GM18909 (cell line): ENCODE measurements around the gene MARK3.

Experiments used
- ATAC-seq: cut with Tn5 transposase; IDR thresholded peaks from one replicate; pipeline ENCODE4 v1.9.1; 2021; ENCODE audit warnings: mild to moderate bottlenecking; ENCODE audit not compliant: unreplicated experiment, poor library complexity

Gene MARK3

GRCh38 chr14:103393070-103393469 lies 7.9 kb downstream of the MARK3 start:
- ATAC-seq: no peak

- no peak for ATAC-seq
Observed at GRCh38 chr14:103393676-103394626, 8.7 kb downstream of the MARK3 start.

- ATAC-seq: no peak
Observed at GRCh38 chr14:103395244-103395643, 10.0 kb downstream of the MARK3 start.

- no peak for ATAC-seq
Observed at GRCh38 chr14:103396463-103396862, 11.2 kb downstream of the MARK3 start.

GRCh38 chr14:103398427-103399195 lies 13.4 kb downstream of the MARK3 start:
- ATAC-seq: no peak

- ATAC-seq: no peak
Observed at GRCh38 chr14:103400537-103400936, 15.3 kb downstream of the MARK3 start.

GRCh38 chr14:103401223-103402214 lies 16.3 kb downstream of the MARK3 start:
- ATAC-seq: no peak

- ATAC-seq: no peak
Observed at GRCh38 chr14:103402695-103403094, 17.5 kb downstream of the MARK3 start.

GRCh38 chr14:103404032-103404918 lies 19.1 kb downstream of the MARK3 start:
- ATAC-seq: no peak

- no peak for ATAC-seq
Observed at GRCh38 chr14:103404920-103405319, 19.7 kb downstream of the MARK3 start.

- ATAC-seq: no peak
Observed at GRCh38 chr14:103408491-103409155, 23.4 kb downstream of the MARK3 start.

- no peak for ATAC-seq
Observed at GRCh38 chr14:103416916-103417315, 31.7 kb downstream of the MARK3 start.

- ATAC-seq: no peak
Observed at GRCh38 chr14:103418481-103418818, 33.2 kb downstream of the MARK3 start.

- ATAC-seq: no peak
Observed at GRCh38 chr14:103421556-103421955, 36.3 kb downstream of the MARK3 start.

GRCh38 chr14:103423050-103423461 lies 37.8 kb downstream of the MARK3 start:
- ATAC-seq: no peak

- ATAC-seq: no peak
Observed at GRCh38 chr14:103427485-103428443, 42.5 kb downstream of the MARK3 start.

- ATAC-seq: no peak
Observed at GRCh38 chr14:103428723-103429556, 43.7 kb downstream of the MARK3 start.
